Osteoblast (primary cell): ENCODE measurements around the gene TSPAN15. TPM values are rescaled to one million over a fixed set of nuclear protein-coding genes. Genes with fewer than 3 reads are reported as not detected.

Source experiments
- DNase-seq: peaks from one replicate; pipeline ENCODE4 v3.0.0; 2011; ENCODE audit warnings: low spot score, mixed read lengths; ENCODE audit not compliant: insufficient read length; ENCODE audit errors: missing footprints
- H2AFZ ChIP-seq: 2 replicates; pipeline ENCODE4 v1.6.0; 2011; ENCODE audit warnings: mild to moderate bottlenecking, low read length
- H3K27ac ChIP-seq: 2 replicates; pipeline ENCODE4 v1.5.1; 2011; ENCODE audit warnings: mild to moderate bottlenecking, low read depth, low read length, moderate library complexity
- H3K27me3 ChIP-seq: 2 replicates; pipeline ENCODE4 v1.6.0; 2012; ENCODE audit warnings: mild to moderate bottlenecking, control low read depth, inconsistent platforms, low read length, moderate library complexity; ENCODE audit not compliant: insufficient read depth
- H3K36me3 ChIP-seq: 2 replicates; pipeline ENCODE4 v1.5.1; 2011; ENCODE audit warnings: mild to moderate bottlenecking, low read length, control low read depth, moderate library complexity; ENCODE audit not compliant: insufficient read depth
- H3K4me1 ChIP-seq: 2 replicates; pipeline ENCODE4 v1.5.1; 2011; ENCODE audit warnings: mild to moderate bottlenecking, low read length, control low read depth, moderate library complexity; ENCODE audit not compliant: insufficient read depth
- H3K4me2 ChIP-seq: 2 replicates; pipeline ENCODE4 v1.6.0; 2011; ENCODE audit warnings: mild to moderate bottlenecking, low read length; ENCODE audit not compliant: insufficient read depth
- H3K4me3 ChIP-seq: fragments of 200-600 bp; sonication (generic); 3 replicates; pipeline ENCODE4 v1.5.1; 2012; ENCODE audit warnings: mild to moderate bottlenecking, low read length, inconsistent platforms; ENCODE audit not compliant: insufficient read depth
- H3K79me2 ChIP-seq: 2 replicates; pipeline ENCODE4 v1.6.0; 2012; ENCODE audit warnings: mild to moderate bottlenecking, low read length, control low read depth, inconsistent platforms; ENCODE audit not compliant: insufficient read depth
- H3K9me3 ChIP-seq: 2 replicates; pipeline ENCODE4 v1.5.1; 2011; ENCODE audit warnings: low read depth, low read length, control low read depth
- H4K20me1 ChIP-seq: 2 replicates; pipeline ENCODE4 v1.6.0; 2012; ENCODE audit warnings: mild to moderate bottlenecking, low read length, control low read depth; ENCODE audit not compliant: insufficient read depth
- total RNA-seq: library from RNA; depleted of rRNA; stranded (reverse); fragments of >200 nt; gene quantifications from 2 replicates; pipeline ENCODE4 v1.2.3, GENCODE V29; 2012
- TF ChIP-seq, protein P1 (sequence below): IDR thresholded peaks from 2 replicates; pipeline ENCODE4 v1.5.1; 2011; ENCODE audit warnings: mild to moderate bottlenecking, low read depth, low read length, moderate library complexity; ENCODE audit errors: extremely low read depth

TSPAN15 gene
- total RNA-seq, 1 donor: 0.72 TPM

DNA sequence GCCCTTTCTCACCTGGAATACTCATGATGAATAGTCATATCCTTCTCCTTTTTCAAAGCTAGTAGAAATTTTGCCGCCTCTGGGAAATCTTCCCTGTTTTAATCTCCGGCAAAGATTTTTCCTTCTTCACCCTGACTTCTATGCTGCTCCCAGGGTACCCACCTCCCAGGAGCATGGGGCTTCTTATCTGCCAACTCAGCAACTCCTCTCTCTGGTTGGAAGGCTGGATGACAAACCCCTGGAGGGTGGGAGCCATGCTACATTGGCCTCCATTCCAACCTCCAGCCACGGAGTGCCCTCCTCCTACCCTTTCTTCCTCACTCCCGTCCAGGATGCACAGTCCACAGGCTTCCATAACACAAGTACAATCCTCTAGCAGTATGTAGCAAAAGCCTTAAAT lies 102.1 kb downstream of the TSPAN15 start:
- peaks cover 16% of the 10 kb centered on the region for H3K27me3 ChIP-seq
- TF ChIP-seq, protein P1, sequence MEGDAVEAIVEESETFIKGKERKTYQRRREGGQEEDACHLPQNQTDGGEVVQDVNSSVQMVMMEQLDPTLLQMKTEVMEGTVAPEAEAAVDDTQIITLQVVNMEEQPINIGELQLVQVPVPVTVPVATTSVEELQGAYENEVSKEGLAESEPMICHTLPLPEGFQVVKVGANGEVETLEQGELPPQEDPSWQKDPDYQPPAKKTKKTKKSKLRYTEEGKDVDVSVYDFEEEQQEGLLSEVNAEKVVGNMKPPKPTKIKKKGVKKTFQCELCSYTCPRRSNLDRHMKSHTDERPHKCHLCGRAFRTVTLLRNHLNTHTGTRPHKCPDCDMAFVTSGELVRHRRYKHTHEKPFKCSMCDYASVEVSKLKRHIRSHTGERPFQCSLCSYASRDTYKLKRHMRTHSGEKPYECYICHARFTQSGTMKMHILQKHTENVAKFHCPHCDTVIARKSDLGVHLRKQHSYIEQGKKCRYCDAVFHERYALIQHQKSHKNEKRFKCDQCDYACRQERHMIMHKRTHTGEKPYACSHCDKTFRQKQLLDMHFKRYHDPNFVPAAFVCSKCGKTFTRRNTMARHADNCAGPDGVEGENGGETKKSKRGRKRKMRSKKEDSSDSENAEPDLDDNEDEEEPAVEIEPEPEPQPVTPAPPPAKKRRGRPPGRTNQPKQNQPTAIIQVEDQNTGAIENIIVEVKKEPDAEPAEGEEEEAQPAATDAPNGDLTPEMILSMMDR: no peak
- H3K4me2 ChIP-seq: no peak overlapping the region
- DNase-seq: no peak
- no peaks in the 10 kb centered on the region for H3K79me2 ChIP-seq
- H3K36me3 ChIP-seq: no peaks in the 10 kb centered on the region
- H4K20me1 ChIP-seq: no peaks in the 10 kb centered on the region
- no peak overlapping the region for H3K27ac ChIP-seq
- no peaks in the 10 kb centered on the region for H3K4me1 ChIP-seq
- no peak overlapping the region for H3K4me3 ChIP-seq
- H3K9me3 ChIP-seq: peaks cover 3% of the 10 kb centered on the region
- no peak overlapping the region for H2AFZ ChIP-seq

DNA sequence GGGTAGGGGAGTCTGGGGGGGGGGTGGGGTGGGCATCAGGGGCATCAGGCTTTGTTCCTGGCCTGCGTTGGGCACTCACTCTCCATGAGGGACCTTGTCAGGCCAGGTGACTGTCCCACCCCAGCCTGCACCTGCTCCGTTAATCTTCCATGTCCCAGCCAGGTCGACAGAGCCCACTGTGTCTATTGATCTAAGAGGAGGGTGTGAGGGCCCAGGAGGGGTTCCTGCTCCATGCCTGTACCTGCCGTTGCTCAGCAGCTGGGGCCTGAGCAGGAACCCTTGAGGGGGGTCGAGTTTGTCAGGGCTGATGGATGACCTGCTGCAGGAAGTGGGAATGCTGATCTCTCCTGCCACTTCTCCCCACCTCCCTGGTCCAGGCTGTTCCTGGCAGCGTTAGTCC lies 103.3 kb downstream of the TSPAN15 start:
- TF ChIP-seq, protein P1: no peak
- no peak overlapping the region for H3K4me2 ChIP-seq
- H3K9me3 ChIP-seq: peaks cover 2% of the 10 kb centered on the region
- H3K79me2 ChIP-seq: no peaks in the 10 kb centered on the region
- no peak overlapping the region for H2AFZ ChIP-seq
- no peaks in the 10 kb centered on the region for H4K20me1 ChIP-seq
- H3K27ac ChIP-seq: no peak overlapping the region
- no peaks in the 10 kb centered on the region for H3K4me1 ChIP-seq
- peaks cover 24% of the 10 kb centered on the region for H3K27me3 ChIP-seq
- no peaks in the 10 kb centered on the region for H3K36me3 ChIP-seq
- H3K4me3 ChIP-seq: no peak overlapping the region
- DNase-seq: no peak

Other genes with a start within 250 kb of the TSPAN15 start
- 0.29 and 2.9 TPM in 2 replicates for gene HKDC1, start 231.1 kb upstream of the TSPAN15 start, total RNA-seq
- gene HK1, start 173.0 kb upstream of the TSPAN15 start, total RNA-seq: 99.6 and 111 TPM in 2 replicates
- gene TACR2, start 34.5 kb upstream of the TSPAN15 start, total RNA-seq: 0.29 and 0.36 TPM in 2 replicates
- gene NEUROG3, start 122.0 kb downstream of the TSPAN15 start, total RNA-seq: not detected in 2 replicates
- 0.36 TPM in 1 of 2 replicates, not detected in the other for gene FAM241B, start 178.8 kb downstream of the TSPAN15 start, total RNA-seq